Measurements from ENCODE around the gene BRD8. TPM values are rescaled to one million over a fixed set of nuclear protein-coding genes. Genes with fewer than 3 reads are reported as not detected.
"Not testable (repeated sequence)": the region's sequence is repeated elsewhere in the genome, so short reads cannot be mapped to it uniquely, and the experiment has no call there.

Gene BRD8
- total and polyA plus RNA-seq, 2 experiments from 2014 or later: 45.8 to 117 TPM

DNA sequence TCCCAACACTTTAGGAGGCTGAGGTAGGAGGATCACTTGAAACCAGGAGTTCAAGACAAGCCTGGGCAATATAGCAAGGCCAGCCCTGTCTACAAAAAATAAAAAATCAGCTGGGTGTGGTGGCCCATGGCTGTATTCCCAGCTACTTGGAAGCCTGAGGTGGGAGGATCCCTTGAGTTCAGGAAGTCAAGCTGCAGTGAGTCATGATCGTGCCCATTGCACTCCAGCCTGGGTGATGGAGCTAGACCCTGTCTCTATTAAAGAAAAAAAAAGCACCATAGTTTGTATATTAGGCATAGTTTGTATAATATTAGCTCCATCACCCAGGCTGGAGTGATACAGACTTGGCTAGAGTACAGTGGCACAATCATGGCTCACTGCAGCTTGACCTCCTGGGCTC is 29.6 kb downstream of the BRD8 start:
- DNase-seq (ENCODE audit: low spot score) (no peak), ATAC-seq (no peak)
- H3K79me2 ChIP-seq (replicated peaks; ENCODE audit: insufficient read depth): no peaks in the 10 kb centered on the region
- no peaks in the 10 kb centered on the region for H3K9me3 Mint-ChIP-seq
- H3K9me2 ChIP-seq (ENCODE audit: insufficient read depth): no peaks in the 10 kb centered on the region
- H3K27me3 ChIP-seq (ENCODE audit: insufficient read depth): no peaks in the 10 kb centered on the region
- H4K20me1 ChIP-seq (replicated peaks; ENCODE audit: insufficient read depth): no peaks in the 10 kb centered on the region
- H3F3A ChIP-seq (replicated peaks; ENCODE audit: low read depth): no peaks in the 10 kb centered on the region
- TF ChIP-seq, protein P1, sequence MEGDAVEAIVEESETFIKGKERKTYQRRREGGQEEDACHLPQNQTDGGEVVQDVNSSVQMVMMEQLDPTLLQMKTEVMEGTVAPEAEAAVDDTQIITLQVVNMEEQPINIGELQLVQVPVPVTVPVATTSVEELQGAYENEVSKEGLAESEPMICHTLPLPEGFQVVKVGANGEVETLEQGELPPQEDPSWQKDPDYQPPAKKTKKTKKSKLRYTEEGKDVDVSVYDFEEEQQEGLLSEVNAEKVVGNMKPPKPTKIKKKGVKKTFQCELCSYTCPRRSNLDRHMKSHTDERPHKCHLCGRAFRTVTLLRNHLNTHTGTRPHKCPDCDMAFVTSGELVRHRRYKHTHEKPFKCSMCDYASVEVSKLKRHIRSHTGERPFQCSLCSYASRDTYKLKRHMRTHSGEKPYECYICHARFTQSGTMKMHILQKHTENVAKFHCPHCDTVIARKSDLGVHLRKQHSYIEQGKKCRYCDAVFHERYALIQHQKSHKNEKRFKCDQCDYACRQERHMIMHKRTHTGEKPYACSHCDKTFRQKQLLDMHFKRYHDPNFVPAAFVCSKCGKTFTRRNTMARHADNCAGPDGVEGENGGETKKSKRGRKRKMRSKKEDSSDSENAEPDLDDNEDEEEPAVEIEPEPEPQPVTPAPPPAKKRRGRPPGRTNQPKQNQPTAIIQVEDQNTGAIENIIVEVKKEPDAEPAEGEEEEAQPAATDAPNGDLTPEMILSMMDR (conservative IDR thresholded peaks at IDR 0.05; ENCODE audit: low read depth in 2 of 2): no peak
- peaks cover 2% of the 10 kb centered on the region; the same call in 1 of the 3 replicates for H3K4me1 Mint-ChIP-seq
- no peak overlapping the region for H3K27ac ChIP-seq (ENCODE audit: low read depth)
- no peaks in the 10 kb centered on the region for H3K36me3 ChIP-seq (ENCODE audit: insufficient read depth)
- H3K36me3 Mint-ChIP-seq (ENCODE audit: low read depth): no peaks in the 10 kb centered on the region
- H3K27me3 Mint-ChIP-seq (ENCODE audit: insufficient read depth, low read depth, poor library complexity): peaks cover 2% of the 10 kb centered on the region
- H3K27ac Mint-ChIP-seq: no peak overlapping the region
- H2AFZ ChIP-seq: no peak overlapping the region
- no peak overlapping the region for H3K4me3 Mint-ChIP-seq
- no peaks in the 10 kb centered on the region for H3K4me1 ChIP-seq (ENCODE audit: insufficient read depth)
- no peak overlapping the region for H3K4me2 ChIP-seq
- H3K4me3 ChIP-seq: no peak overlapping the region

DNA sequence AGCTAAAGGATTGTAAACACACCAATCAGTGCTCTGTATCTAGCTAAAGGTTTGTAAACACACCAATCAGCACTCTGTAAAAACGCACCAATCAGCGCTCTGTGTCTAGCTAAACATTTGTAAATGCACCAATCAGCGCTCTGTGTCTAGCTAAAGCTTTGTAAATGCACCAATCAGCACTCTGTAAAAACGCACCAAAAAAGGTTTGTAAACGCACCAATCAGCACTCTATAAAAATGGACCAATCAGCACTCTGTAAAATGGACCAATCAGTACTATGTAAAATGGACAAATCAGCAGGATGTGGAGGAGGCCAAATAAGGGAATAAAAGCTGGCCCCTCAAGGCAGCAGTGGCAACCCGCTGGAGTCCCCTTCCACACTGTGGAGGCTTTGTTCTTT is 34.9 kb downstream of the BRD8 start:
- H3K27ac Mint-ChIP-seq; H3K27ac ChIP-seq (ENCODE audit: low read depth); H4K20me1 ChIP-seq (replicated peaks; ENCODE audit: insufficient read depth); H3K27me3 ChIP-seq (ENCODE audit: insufficient read depth); ATAC-seq; H3K4me2 ChIP-seq; H3K9me3 Mint-ChIP-seq; H3K4me3 ChIP-seq; H3K36me3 Mint-ChIP-seq (ENCODE audit: low read depth); H3K4me1 ChIP-seq (ENCODE audit: insufficient read depth); H3K36me3 ChIP-seq (ENCODE audit: insufficient read depth); H3K4me1 Mint-ChIP-seq; H3K4me3 Mint-ChIP-seq; H3K9me2 ChIP-seq (ENCODE audit: insufficient read depth); DNase-seq (ENCODE audit: low spot score); H3K79me2 ChIP-seq (replicated peaks; ENCODE audit: insufficient read depth); H3F3A ChIP-seq (replicated peaks; ENCODE audit: low read depth); H3K27me3 Mint-ChIP-seq (ENCODE audit: insufficient read depth, low read depth, poor library complexity): not testable (repeated sequence)
- peak overlapping the region; percentile 76; the same call in 1 of the 2 replicates for H2AFZ ChIP-seq

DNA sequence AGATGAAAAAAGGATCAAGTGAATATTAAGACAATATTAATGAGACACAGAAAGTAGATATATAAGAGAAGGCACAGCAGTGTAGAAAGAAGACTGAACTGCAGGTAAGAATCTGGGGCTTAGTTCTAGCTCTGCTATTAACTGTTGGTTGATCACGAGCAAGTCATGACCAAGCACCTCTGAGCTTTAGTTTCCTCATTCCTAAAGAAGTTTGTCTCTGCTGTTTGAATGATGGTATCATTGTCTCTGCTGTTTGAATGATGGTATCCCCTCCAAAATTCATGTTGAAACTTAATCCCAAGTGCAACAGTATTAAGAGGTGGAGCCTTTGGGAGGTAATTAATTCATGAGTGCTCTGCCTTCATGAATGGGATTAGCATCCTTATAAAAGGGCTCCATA is 36.7 kb downstream of the BRD8 start:
- no peak overlapping the region for H3K4me2 ChIP-seq
- no peak for DNase-seq (ENCODE audit: low spot score)
- no peaks in the 10 kb centered on the region for H3K79me2 ChIP-seq (replicated peaks; ENCODE audit: insufficient read depth)
- peaks cover 5% of the 10 kb centered on the region; the same call in 2 of the 3 replicates for H3K4me1 Mint-ChIP-seq
- no peak overlapping the region for H3K4me3 Mint-ChIP-seq
- no peaks in the 10 kb centered on the region for H3K36me3 Mint-ChIP-seq (ENCODE audit: low read depth)
- H3K4me1 ChIP-seq (ENCODE audit: insufficient read depth): peaks cover 3% of the 10 kb centered on the region; the same call in 1 of the 2 replicates
- no peaks in the 10 kb centered on the region for H3K9me3 Mint-ChIP-seq
- H3F3A ChIP-seq (replicated peaks; ENCODE audit: low read depth): no peaks in the 10 kb centered on the region
- H3K27ac ChIP-seq (ENCODE audit: low read depth): no peak overlapping the region
- H3K27ac Mint-ChIP-seq: no peak overlapping the region
- no peaks in the 10 kb centered on the region for H4K20me1 ChIP-seq (replicated peaks; ENCODE audit: insufficient read depth)
- no peaks in the 10 kb centered on the region for H3K9me2 ChIP-seq (ENCODE audit: insufficient read depth)
- no peaks in the 10 kb centered on the region for H3K27me3 ChIP-seq (ENCODE audit: insufficient read depth)
- no peaks in the 10 kb centered on the region for H3K36me3 ChIP-seq (ENCODE audit: insufficient read depth)
- no peak overlapping the region for H2AFZ ChIP-seq
- no peak for ATAC-seq
- H3K27me3 Mint-ChIP-seq (ENCODE audit: insufficient read depth, low read depth, poor library complexity): no peaks in the 10 kb centered on the region
- no peak overlapping the region for H3K4me3 ChIP-seq
- TF ChIP-seq POLR2AphosphoS5 (IDR thresholded peaks at IDR 0.05; ENCODE audit: low read depth): no peak
- no peak for TF ChIP-seq ZNF114 (CRISPR knock-in tag; IDR thresholded peaks at IDR 0.05)
- TF ChIP-seq NANOG (IDR thresholded peaks at IDR 0.05; ENCODE audit: borderline replicate concordance): no peak
- TF ChIP-seq, protein P2, sequence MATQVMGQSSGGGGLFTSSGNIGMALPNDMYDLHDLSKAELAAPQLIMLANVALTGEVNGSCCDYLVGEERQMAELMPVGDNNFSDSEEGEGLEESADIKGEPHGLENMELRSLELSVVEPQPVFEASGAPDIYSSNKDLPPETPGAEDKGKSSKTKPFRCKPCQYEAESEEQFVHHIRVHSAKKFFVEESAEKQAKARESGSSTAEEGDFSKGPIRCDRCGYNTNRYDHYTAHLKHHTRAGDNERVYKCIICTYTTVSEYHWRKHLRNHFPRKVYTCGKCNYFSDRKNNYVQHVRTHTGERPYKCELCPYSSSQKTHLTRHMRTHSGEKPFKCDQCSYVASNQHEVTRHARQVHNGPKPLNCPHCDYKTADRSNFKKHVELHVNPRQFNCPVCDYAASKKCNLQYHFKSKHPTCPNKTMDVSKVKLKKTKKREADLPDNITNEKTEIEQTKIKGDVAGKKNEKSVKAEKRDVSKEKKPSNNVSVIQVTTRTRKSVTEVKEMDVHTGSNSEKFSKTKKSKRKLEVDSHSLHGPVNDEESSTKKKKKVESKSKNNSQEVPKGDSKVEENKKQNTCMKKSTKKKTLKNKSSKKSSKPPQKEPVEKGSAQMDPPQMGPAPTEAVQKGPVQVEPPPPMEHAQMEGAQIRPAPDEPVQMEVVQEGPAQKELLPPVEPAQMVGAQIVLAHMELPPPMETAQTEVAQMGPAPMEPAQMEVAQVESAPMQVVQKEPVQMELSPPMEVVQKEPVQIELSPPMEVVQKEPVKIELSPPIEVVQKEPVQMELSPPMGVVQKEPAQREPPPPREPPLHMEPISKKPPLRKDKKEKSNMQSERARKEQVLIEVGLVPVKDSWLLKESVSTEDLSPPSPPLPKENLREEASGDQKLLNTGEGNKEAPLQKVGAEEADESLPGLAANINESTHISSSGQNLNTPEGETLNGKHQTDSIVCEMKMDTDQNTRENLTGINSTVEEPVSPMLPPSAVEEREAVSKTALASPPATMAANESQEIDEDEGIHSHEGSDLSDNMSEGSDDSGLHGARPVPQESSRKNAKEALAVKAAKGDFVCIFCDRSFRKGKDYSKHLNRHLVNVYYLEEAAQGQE (IDR thresholded peaks at IDR 0.05; ENCODE audit: unreplicated experiment): no peak
- TF ChIP-seq, protein P3, sequence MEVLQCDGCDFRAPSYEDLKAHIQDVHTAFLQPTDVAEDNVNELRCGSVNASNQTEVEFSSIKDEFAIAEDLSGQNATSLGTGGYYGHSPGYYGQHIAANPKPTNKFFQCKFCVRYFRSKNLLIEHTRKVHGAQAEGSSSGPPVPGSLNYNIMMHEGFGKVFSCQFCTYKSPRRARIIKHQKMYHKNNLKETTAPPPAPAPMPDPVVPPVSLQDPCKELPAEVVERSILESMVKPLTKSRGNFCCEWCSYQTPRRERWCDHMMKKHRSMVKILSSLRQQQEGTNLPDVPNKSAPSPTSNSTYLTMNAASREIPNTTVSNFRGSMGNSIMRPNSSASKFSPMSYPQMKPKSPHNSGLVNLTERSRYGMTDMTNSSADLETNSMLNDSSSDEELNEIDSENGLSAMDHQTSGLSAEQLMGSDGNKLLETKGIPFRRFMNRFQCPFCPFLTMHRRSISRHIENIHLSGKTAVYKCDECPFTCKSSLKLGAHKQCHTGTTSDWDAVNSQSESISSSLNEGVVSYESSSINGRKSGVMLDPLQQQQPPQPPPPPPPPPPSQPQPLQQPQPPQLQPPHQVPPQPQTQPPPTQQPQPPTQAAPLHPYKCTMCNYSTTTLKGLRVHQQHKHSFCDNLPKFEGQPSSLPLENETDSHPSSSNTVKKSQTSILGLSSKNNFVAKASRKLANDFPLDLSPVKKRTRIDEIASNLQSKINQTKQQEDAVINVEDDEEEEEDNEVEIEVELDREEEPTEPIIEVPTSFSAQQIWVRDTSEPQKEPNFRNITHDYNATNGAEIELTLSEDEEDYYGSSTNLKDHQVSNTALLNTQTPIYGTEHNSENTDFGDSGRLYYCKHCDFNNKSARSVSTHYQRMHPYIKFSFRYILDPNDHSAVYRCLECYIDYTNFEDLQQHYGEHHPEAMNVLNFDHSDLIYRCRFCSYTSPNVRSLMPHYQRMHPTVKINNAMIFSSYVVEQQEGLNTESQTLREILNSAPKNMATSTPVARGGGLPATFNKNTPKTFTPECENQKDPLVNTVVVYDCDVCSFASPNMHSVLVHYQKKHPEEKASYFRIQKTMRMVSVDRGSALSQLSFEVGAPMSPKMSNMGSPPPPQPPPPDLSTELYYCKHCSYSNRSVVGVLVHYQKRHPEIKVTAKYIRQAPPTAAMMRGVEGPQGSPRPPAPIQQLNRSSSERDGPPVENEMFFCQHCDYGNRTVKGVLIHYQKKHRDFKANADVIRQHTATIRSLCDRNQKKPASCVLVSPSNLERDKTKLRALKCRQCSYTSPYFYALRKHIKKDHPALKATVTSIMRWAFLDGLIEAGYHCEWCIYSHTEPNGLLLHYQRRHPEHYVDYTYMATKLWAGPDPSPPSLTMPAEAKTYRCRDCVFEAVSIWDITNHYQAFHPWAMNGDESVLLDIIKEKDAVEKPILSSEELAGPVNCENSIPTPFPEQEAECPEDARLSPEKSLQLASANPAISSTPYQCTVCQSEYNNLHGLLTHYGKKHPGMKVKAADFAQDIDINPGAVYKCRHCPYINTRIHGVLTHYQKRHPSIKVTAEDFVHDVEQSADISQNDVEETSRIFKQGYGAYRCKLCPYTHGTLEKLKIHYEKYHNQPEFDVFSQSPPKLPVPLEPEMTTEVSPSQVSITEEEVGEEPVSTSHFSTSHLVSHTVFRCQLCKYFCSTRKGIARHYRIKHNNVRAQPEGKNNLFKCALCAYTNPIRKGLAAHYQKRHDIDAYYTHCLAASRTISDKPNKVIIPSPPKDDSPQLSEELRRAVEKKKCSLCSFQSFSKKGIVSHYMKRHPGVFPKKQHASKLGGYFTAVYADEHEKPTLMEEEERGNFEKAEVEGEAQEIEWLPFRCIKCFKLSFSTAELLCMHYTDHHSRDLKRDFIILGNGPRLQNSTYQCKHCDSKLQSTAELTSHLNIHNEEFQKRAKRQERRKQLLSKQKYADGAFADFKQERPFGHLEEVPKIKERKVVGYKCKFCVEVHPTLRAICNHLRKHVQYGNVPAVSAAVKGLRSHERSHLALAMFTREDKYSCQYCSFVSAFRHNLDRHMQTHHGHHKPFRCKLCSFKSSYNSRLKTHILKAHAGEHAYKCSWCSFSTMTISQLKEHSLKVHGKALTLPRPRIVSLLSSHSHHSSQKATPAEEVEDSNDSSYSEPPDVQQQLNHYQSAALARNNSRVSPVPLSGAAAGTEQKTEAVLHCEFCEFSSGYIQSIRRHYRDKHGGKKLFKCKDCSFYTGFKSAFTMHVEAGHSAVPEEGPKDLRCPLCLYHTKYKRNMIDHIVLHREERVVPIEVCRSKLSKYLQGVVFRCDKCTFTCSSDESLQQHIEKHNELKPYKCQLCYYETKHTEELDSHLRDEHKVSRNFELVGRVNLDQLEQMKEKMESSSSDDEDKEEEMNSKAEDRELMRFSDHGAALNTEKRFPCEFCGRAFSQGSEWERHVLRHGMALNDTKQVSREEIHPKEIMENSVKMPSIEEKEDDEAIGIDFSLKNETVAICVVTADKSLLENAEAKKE (CRISPR knock-in tag; IDR thresholded peaks at IDR 0.05): no peak
